Common myeloid progenitor, CD34-positive (primary cell): ENCODE measurements around the gene ADAM30. TPM values are rescaled to one million over a fixed set of nuclear protein-coding genes. Genes with fewer than 3 reads are reported as not detected.

Experiments used
- CTCF ChIA-PET: fragments of 350-600 bp; sonication (Branson Sonifier 250); formaldehyde crosslinking; loops from one replicate; lab custom pipeline; 2021; ENCODE audit warnings: antibody characterized with exemption; lab: Charles Lee
- POLR2A ChIA-PET: fragments of 350-600 bp; sonication (Branson Sonifier 250); formaldehyde crosslinking; loops from one replicate; lab custom pipeline; 2021; ENCODE audit warnings: antibody characterized with exemption; lab: Charles Lee
- DNase-seq, 3 donors: peaks; one replicate each; pipeline versions ENCODE4 v3.0.0 to v3.0.0-alpha.2; 2013
- H3K27ac ChIP-seq, 2 experiments: 1 replicate in 1 of 2; 2 replicates in 1 of 2; pipeline ENCODE4 v1.7.0; 2013; ENCODE audit warnings: inconsistent platforms in 2 of 2, low read length in 2 of 2, mild to moderate bottlenecking in 2 of 2, low read depth in 1 of 2, moderate library complexity in 1 of 2; ENCODE audit not compliant: severe bottlenecking in 2 of 2, insufficient read depth in 1 of 2, poor library complexity in 1 of 2
- H3K27me3 ChIP-seq, 5 experiments: replicated peaks in 2 of 5; 1 replicate in 3 of 5; 2 replicates in 2 of 5; pipeline versions ENCODE4 v1.6.1 to v1.7.0; 2013; ENCODE audit warnings: low read length in 4 of 5, mild to moderate bottlenecking in 2 of 5, moderate library complexity in 2 of 5, inconsistent platforms in 1 of 5; ENCODE audit not compliant: insufficient read depth in 5 of 5, control insufficient read depth in 4 of 5
- H3K36me3 ChIP-seq, 4 experiments: 1 replicate in 2 of 4; 2 replicates in 2 of 4; pipeline versions ENCODE4 v1.6.1 to v1.7.0; 2013; ENCODE audit warnings: low read length in 3 of 4, control low read depth in 1 of 4, mild to moderate bottlenecking in 1 of 4; ENCODE audit not compliant: control insufficient read depth in 4 of 4, insufficient read depth in 4 of 4
- H3K4me1 ChIP-seq, 4 experiments: 1 replicate in 3 of 4; 2 replicates in 1 of 4; pipeline versions ENCODE4 v1.6.1 to v1.7.1; 2013; ENCODE audit warnings: low read length in 3 of 4, mild to moderate bottlenecking in 3 of 4, control low read depth in 1 of 4, inconsistent platforms in 1 of 4, moderate library complexity in 1 of 4; ENCODE audit not compliant: control insufficient read depth in 4 of 4, insufficient read depth in 4 of 4; ENCODE audit errors: control extremely low read depth in 1 of 4
- H3K4me3 ChIP-seq, 7 experiments: 1 replicate in 4 of 7; 2 replicates in 3 of 7; pipeline versions ENCODE4 v1.5.1 to v1.7.0; 2013; ENCODE audit warnings: mild to moderate bottlenecking in 7 of 7, low read length in 6 of 7, moderate library complexity in 6 of 7, inconsistent platforms in 2 of 7, low read depth in 2 of 7, control low read depth in 1 of 7; ENCODE audit not compliant: insufficient read depth in 4 of 7, control insufficient read depth in 1 of 7; ENCODE audit errors: extremely low read depth in 1 of 7
- H3K9me3 ChIP-seq, 5 experiments: 1 replicate in 4 of 5; 2 replicates in 1 of 5; pipeline versions ENCODE4 v1.6.1 to v1.7.1; 2013; ENCODE audit warnings: low read length in 4 of 5, mild to moderate bottlenecking in 2 of 5, inconsistent platforms in 1 of 5, low read depth in 1 of 5, moderate library complexity in 1 of 5; ENCODE audit not compliant: control insufficient read depth in 4 of 5, insufficient read depth in 2 of 5; ENCODE audit errors: control extremely low read depth in 1 of 5
- WGBS: methylation state at CpG from one replicate; pipeline ENCODE4 v1.1.5; 2013; ENCODE audit not compliant: insufficient coverage; 5-methylcytosine and 5-hydroxymethylcytosine counted together
- polyA plus RNA-seq: library from polyadenylated mRNA; unstranded; fragments of 120-200 nt; gene quantifications from one replicate; pipeline ENCODE4 v1.2.1, GENCODE V29; 2013

The ADAM30 gene
- polyA plus RNA-seq, result not detected

- Histone ChIP-seq H3K27ac (no peak within 1 kb of the TSS), H3K4me3 (no peak within 1 kb of the TSS), H3K27me3 (no peaks in the 10 kb centered on the region), H3K36me3 (no peaks in the 10 kb centered on the region), H3K4me1 (peaks cover 0 to 3% (median 0%) of the 10 kb centered on the region in 4 experiments), H3K9me3 (peaks cover 0 to 3% (median 0%) of the 10 kb centered on the region in 5 experiments)
- DNase-seq, result no peak
- CTCF ChIA-PET, result interaction anchor here (1.6 kb wide), 1 partner anchor 10 kb away, joined by 6 read pairs; no protein-coding TSS in a partner anchor
- POLR2A ChIA-PET, result no interaction called here
- WGBS, result 79% methylated on average over 20 of the region's 24 CpGs
These were observed at the start of gene ADAM30 for GRCh38 chr1:119896303-119896702. ADAM30 (minus strand) TSS chr1:119896515; CDS start chr1:119896336, 179 bp downstream.

GRCh38 chr1:119943216-119943615 lies 46.9 kb upstream of the ADAM30 start:
- DNase-seq, result no peak
- 100% methylated on average over 1 of the region's 2 CpGs for WGBS
- ChIA-PET POLR2A (no interaction called here), CTCF (interaction anchor here (0.9 to 1.4 kb wide), 2 partner anchors 25 to 70 kb away, joined by 3 to 4 read pairs; no protein-coding TSS in a partner anchor)
- Histone ChIP-seq H3K9me3 (no peaks in the 10 kb centered on the region), H3K27me3 (no peaks in the 10 kb centered on the region), H3K4me1 (no peaks in the 10 kb centered on the region), H3K27ac (no peak overlapping the region), H3K4me3 (no peak overlapping the region), H3K36me3 (peaks cover 6 to 39% (median 17%) of the 10 kb centered on the region in 4 experiments)

- H3K4me3 ChIP-seq, result no peak overlapping the region
- POLR2A ChIA-PET, result no interaction called here
- 100% methylated on average over 3 of the region's 4 CpGs for WGBS
- peaks cover 14 to 49% (median 29%) of the 10 kb centered on the region in 4 experiments for H3K36me3 ChIP-seq
- no peak for DNase-seq
- no peaks in the 10 kb centered on the region for H3K27me3 ChIP-seq
- no peaks in the 10 kb centered on the region for H3K4me1 ChIP-seq
- CTCF ChIA-PET, result interaction anchor here (1.0 to 1.1 kb wide), 2 partner anchors 12 to 27 kb away, joined by 4 read pairs; no protein-coding TSS in a partner anchor
- no peaks in the 10 kb centered on the region for H3K9me3 ChIP-seq
- H3K27ac ChIP-seq, result no peak overlapping the region
These were observed 45.1 kb upstream of the ADAM30 start for GRCh38 chr1:119941392-119941791.

- Histone ChIP-seq H3K4me3 (no peak overlapping the region), H3K36me3 (peaks cover 18 to 56% (median 34%) of the 10 kb centered on the region in 4 experiments), H3K27me3 (no peaks in the 10 kb centered on the region), H3K9me3 (no peaks in the 10 kb centered on the region), H3K4me1 (no peaks in the 10 kb centered on the region), H3K27ac (no peak overlapping the region)
- DNase-seq, result no peak
- ChIA-PET POLR2A (no interaction called here), CTCF (interaction anchor here (0.8 to 2.6 kb wide), 4 partner anchors 8 to 27 kb away, joined by 3 to 10 read pairs (median 4); no protein-coding TSS in a partner anchor)
These were observed 44.4 kb upstream of the ADAM30 start for GRCh38 chr1:119940697-119941096.

- CTCF ChIA-PET, result interaction anchor here (0.8 to 3.3 kb wide), 2 partner anchors 12 to 51 kb away, joined by 3 to 20 read pairs; no protein-coding TSS in a partner anchor
- POLR2A ChIA-PET, result no interaction called here
- H3K4me3 ChIP-seq, result no peak overlapping the region
- 96% methylated on average over 4 of the region's 5 CpGs for WGBS
- no peak for DNase-seq
- H3K27ac ChIP-seq, result no peak overlapping the region
- peaks cover 4 to 27% (median 8%) of the 10 kb centered on the region in 5 experiments for H3K9me3 ChIP-seq
- no peaks in the 10 kb centered on the region for H3K27me3 ChIP-seq
- no peaks in the 10 kb centered on the region for H3K4me1 ChIP-seq
- peaks cover 38 to 83% (median 59%) of the 10 kb centered on the region in 4 experiments for H3K36me3 ChIP-seq
These were observed 40.9 kb upstream of the ADAM30 start for GRCh38 chr1:119937198-119937597.

- 100% methylated on average over 2 of the region's 2 CpGs for WGBS
- POLR2A ChIA-PET, result no interaction called here
- Histone ChIP-seq H3K27me3 (no peaks in the 10 kb centered on the region), H3K27ac (no peak overlapping the region), H3K9me3 (peaks cover 4 to 27% (median 8%) of the 10 kb centered on the region in 5 experiments), H3K4me3 (no peak overlapping the region), H3K4me1 (no peaks in the 10 kb centered on the region), H3K36me3 (peaks cover 36 to 80% (median 56%) of the 10 kb centered on the region in 4 experiments)
- CTCF ChIA-PET, result interaction anchor here (1.2 to 3.3 kb wide), 3 partner anchors 14 to 29 kb away, joined by 3 to 20 read pairs (median 4); no protein-coding TSS in a partner anchor
- no peak for DNase-seq
These were observed 39.6 kb upstream of the ADAM30 start for GRCh38 chr1:119935915-119936314.

- POLR2A ChIA-PET, result no interaction called here
- Histone ChIP-seq H3K9me3 (peaks cover 4 to 27% (median 8%) of the 10 kb centered on the region in 5 experiments), H3K4me3 (no peak overlapping the region), H3K36me3 (peaks cover 36 to 75% (median 54%) of the 10 kb centered on the region in 4 experiments), H3K4me1 (no peaks in the 10 kb centered on the region), H3K27ac (no peak overlapping the region), H3K27me3 (no peaks in the 10 kb centered on the region)
- no peak for DNase-seq
- WGBS, result 100% methylated on average over 1 of the region's 1 CpG
- CTCF ChIA-PET, result interaction anchor here (1.2 to 3.3 kb wide), 4 partner anchors 14 to 66 kb away, joined by 3 to 20 read pairs (median 3); no protein-coding TSS in a partner anchor
These were observed 39.1 kb upstream of the ADAM30 start for GRCh38 chr1:119935373-119935772.
